ENCODE measurements around the gene RNF130.
"Not testable (repeated sequence)": the region's sequence is repeated elsewhere in the genome, so short reads cannot be mapped to it uniquely, and the experiment has no call there.

- not testable (repeated sequence) for TF ChIP-seq POLR2A, CTCF (IDR thresholded peaks at IDR 0.05)
Observed at GRCh38 chr5:180015523-180015922, 56.0 kb downstream of the RNF130 start.
